ENCODE data around the gene MARK3. TPM values are rescaled to one million over a fixed set of nuclear protein-coding genes. Genes with fewer than 3 reads are reported as not detected.
A peak's percentile ranks its signal among the peaks of the same experiment; 100 is the strongest.

MARK3 gene
- total RNA-seq, 1 donor from 2014 or later: 152 TPM

DNA sequence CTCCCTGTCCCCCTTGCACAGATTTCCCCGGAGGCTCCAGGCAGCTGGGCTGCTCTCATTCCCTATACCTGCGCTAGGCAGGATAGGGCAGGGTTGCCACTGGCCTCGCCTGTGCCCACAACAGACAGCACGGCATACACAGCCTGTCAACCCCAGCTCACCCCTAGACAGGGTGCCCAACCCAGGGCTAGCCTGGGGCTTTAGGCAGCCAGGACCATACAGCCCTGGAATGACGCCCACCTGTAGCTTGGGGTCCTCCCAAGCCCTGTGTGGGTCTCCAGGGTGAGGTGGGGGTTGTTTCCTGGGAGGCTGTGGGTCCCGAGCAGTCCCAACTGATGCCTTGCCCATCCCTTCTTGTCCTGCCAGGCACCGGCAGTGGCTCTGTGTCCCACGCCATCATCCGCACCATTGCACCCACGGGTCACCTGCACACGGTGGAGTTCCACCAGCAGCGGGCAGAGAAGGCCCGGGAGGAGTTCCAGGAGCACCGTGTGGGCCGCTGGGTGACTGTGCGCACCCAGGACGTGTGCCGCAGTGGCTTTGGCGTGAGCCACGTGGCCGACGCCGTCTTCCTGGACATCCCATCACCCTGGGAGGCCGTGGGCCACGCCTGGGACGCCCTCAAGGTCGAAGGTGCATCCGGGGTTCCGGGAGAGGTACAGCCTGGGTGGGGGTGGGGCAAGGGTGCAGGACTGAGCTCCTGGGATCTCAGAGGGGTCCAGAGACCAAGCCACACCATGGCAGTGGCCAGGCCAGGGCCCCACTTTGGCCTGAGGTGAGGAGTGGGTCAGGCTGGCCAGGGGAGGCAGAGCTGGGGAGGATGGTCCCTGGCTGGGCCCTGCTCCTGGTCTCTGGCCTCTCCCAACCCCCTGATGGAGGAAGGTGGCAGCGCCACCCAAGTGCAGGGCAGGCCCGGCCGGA is 147.3 kb downstream of the MARK3 start:
- FAIRE-seq (no peak), DNase-seq (ENCODE audit: low spot score in 2 of 2) (no peak)

- DNase-seq (ENCODE audit: low spot score in 2 of 2) (no peak), FAIRE-seq (no peak)
These were observed 148.2 kb downstream of the MARK3 start for GRCh38 chr14:103533137-103533998.

GRCh38 chr14:103533999-103534575 is 148.9 kb downstream of the MARK3 start:
- FAIRE-seq: no peak

GRCh38 chr14:103534576-103535061 is 149.4 kb downstream of the MARK3 start:
- no peak for FAIRE-seq

More at GRCh38 chr14:103533999-103534575, 148.9 kb downstream of the MARK3 start:
- no peak for DNase-seq (ENCODE audit: low spot score in 2 of 2)

DNA sequence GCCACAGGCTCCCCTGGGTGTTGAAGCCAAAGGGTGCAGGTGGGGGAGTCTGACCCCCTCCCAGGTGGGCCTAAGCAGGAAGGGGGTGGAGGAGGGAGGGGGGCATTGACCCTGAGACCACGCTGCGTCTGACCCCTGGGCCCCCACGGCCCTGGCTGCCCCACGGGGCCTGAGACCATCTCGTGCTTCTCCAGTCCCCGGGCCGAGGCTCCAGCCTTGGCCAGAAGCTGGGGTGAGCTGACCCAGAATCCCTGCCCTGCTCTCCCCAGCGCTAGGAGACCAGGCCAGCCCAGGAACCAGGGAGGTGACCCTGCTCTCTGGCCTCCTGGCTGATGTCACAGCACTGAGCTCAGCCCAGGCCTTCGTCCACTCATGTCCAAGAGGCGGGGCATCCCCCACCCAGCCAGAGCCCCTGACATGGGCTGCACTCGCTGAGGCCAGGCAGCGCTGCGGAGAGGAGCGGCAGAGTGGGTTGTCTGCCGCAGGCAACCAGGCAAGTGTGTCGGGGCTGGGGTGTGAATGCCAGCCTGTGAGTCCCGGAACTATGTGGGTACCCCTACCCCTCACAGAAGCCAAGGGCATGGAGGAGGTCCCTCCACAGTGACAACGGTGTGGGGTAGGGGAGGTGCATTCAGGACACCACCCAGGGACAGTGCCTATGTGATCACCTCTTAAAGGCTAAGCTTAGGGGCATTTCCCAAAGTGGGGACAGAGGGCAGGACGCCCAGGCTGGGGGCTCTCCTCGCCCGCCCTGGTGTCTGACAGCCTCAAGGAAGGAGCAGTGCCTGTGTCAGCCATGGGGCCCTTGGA is 150.1 kb downstream of the MARK3 start:
- FAIRE-seq: no peak

More at GRCh38 chr14:103534576-103535061, 149.4 kb downstream of the MARK3 start:
- no peak for DNase-seq (ENCODE audit: low spot score in 2 of 2)

GRCh38 chr14:103535891-103536565 is 150.8 kb downstream of the MARK3 start:
- FAIRE-seq: no peak
- DNase-seq (ENCODE audit: low spot score in 2 of 2): no peak

More for the DNA sequence above, 150.1 kb downstream of the MARK3 start:
- no peak for DNase-seq (ENCODE audit: low spot score in 2 of 2)

DNA sequence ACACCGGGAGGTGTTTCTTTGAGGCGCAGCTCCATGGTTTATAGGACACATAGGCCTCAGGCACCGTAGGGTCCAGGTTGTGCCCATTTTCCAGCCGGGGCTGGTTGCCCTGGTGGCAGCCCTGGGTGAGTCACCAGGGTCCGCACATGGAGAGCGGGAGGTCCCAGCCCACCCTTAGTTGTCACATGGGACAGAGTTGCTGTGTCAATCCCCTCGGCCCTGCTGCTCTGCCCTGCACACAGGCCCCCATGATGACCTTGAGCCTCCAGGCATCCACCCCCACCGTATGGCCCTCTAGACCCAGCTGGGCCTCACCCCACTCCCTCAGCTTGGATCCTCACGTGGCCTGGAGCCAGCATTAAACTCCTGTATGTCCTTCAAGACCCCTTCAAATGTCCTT is 151.5 kb downstream of the MARK3 start:
- DNase-seq (ENCODE audit: low spot score in 2 of 2) (no peak), FAIRE-seq (no peak)

GRCh38 chr14:103537175-103537990 is 152.2 kb downstream of the MARK3 start:
- DNase-seq (ENCODE audit: low spot score in 2 of 2) (no peak), FAIRE-seq (no peak)

- DNase-seq (ENCODE audit: low spot score in 2 of 2): no peak
- FAIRE-seq: no peak
These were observed 153.3 kb downstream of the MARK3 start for GRCh38 chr14:103538291-103539055.

DNA sequence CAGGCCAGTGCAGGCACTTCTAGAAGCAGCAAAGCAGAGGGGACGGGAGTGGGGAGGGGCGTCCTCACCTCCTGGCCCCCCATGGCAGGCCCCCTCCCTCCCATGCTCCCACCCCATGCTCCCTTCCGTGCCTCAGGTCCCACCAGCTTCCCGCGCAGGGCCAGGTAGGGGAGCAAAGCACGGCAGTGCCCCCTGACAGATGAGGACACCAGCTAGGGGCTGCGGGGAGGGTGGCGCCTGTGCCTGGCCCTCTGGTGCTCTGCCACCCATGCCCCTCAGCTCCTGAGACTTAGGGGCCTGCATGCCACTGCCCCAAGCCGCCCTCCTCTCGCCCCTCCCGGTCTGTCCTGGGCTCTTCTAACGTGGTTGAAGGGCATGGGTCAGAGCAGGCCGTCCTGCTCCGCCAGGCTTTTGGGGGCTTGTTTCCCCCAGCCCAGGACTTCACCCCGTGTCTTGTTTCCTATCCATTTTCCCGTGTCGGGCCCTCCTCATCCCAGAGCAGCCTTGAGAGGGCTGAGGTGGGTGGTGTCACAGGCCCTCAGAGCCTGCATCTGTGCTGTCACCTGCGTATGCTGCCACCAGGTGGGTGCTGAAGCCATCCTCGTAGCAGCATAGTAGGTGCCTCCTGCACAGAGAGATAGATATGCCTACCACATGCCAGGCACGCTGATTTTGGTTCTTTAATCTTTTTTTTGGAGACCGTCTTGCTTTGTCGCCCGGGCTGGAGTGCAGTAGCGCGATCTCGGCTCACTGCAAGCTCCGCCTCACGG is 154.0 kb downstream of the MARK3 start:
- no peak for FAIRE-seq

DNA sequence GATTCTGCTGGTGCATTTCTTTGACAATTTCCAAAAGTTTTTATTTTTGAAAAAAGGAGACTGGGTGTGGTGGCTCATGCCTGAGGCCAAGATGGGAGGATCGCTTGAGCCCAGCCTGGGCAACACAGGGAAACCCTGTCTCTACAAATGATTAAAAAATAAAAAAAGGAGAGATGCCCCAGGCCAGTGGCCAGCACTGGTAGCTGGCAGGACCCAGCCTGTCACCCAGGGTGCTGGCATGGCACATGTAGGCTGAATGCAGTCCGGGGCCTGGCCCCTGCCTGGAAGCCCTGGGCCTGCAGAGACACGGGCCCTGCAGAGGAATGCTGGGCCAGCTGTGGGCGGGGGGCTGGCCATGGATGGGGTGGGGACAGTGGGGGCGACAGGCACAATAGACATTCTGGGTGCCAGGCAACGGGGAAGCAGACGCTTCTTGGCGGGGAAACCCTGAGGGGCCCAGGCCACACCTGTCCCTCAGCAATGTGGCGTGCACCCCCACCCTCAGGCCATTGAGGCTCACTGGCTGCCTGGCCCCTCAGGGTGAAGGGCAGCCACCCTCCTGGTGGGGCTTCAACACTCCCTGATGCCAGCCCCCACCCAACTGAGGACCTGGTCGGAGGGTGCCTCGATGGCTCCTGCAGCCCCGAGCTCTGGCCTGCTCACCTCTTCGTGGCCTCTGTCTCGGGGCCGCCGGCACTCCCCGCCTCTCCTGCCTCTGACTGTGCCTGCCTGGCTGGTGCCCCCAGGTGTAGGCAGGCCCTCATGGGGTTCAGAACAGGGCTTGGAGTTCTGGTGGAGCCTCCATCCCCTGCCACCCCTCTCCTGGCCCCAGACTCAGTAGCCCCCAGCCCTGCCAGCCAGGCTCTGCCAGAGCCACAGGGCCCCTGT is 155.8 kb downstream of the MARK3 start:
- DNase-seq (ENCODE audit: low spot score in 2 of 2): no peak
- FAIRE-seq: no peak

More for the DNA sequence above, 154.0 kb downstream of the MARK3 start:
- DNase-seq (ENCODE audit: low spot score in 2 of 2): no peak

DNA sequence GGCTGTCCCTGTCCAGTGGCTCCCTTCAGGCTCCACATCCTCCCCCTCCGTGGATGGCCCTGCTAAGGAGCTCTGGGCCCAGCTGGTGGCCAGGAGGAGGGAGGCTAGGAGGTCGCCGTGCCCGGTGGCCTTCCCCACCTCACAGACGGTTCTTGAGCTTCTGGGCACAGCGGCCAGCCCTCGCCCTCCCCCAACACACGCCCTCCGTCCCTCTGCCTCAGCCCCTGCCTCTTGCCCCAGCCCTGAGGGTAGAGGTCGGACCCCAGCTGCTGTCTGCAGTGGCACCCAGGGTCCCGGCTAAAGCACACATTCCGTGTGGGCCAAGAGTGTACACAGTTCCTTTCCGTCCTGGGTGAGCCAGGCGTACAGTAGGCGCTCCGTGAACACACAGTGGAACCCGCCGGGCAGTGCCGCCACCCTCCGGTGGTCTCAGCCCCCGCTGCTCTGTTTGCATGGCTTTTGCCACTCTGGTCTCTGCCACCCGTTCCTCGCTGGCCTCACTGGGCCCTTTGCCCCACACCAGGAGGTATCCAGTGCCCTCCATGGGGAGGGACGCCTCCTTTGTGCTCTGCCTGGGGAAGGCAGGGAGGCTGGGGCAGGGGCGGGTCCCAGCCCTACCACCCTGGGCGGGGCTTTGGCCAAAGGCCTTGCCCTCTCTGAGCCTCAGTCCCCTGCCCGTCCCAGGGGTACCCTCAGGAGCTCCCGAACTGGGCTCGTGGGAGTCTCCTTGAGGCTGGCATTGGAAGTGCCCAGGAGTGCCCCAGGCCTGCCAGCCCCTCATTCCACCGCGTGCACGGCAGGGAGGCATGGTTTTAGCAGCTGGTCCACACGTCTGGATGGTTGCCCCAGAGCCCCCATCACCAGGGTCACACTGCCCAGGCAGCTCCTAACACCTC is 156.7 kb downstream of the MARK3 start:
- DNase-seq (ENCODE audit: low spot score in 2 of 2) (no peak), FAIRE-seq (no peak)

- no peak for FAIRE-seq
- DNase-seq (ENCODE audit: low spot score in 2 of 2): peak; percentile 84 to 87
These were observed 157.4 kb downstream of the MARK3 start for GRCh38 chr14:103542605-103543088.

DNA sequence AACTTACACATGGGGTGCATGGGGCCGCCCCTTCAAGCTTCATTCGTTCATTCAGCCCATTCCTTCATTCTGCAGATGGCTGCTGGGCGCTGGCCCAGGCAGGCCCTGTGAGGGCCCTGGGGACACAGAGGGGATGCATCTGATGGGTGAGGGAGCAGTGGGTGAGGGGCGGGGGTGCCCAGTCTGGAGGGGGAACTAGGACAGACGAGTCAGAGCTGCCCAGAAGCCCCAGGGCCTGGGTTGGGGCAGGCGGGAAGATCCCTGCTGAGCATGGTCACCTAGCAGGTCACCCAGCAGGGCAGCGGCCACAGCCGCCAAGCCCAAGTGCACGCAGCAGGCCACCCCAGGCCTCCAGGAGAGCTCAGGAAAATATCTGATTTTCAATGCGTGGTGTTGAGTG is 157.9 kb downstream of the MARK3 start:
- DNase-seq (ENCODE audit: low spot score in 2 of 2): no peak
- no peak for FAIRE-seq
